Measurements from ENCODE around the gene DNAH6. TPM values are rescaled to one million over a fixed set of nuclear protein-coding genes. Genes with fewer than 3 reads are reported as not detected.
A peak's percentile ranks its signal among the peaks of the same experiment; 100 is the strongest.

DNAH6 gene
- total RNA-seq, 6 donors from 2014 or later: 0.37 to 25.0 (median 4.2) TPM

GRCh38 chr2:84741182-84741822, 225.0 kb downstream of the DNAH6 start:
- ATAC-seq (ENCODE audit: low FRiP score in 2 of 2): peak; percentile 60 to 65
- TF ChIP-seq EP300 (IDR thresholded peaks at IDR 0.05) (no peak), POLR2AphosphoS5 (IDR thresholded peaks at IDR 0.05) (no peak), CTCF (IDR thresholded peaks at IDR 0.05) (peak in 1 of 6 experiments; percentile 28)
- WGBS, 2 donors: 66 to 70% methylated on average over 2 to 3 of the region's 3 CpGs
- no peak overlapping the region for H3K4me3 ChIP-seq
- H3K36me3 ChIP-seq: no peaks in the 10 kb centered on the region
- no peaks in the 10 kb centered on the region for H3K9me3 ChIP-seq
- no peaks in the 10 kb centered on the region for H3K27me3 ChIP-seq
- H3K4me1 ChIP-seq: no peaks in the 10 kb centered on the region
- peak in 1 of 2 donors; percentile 38 for DNase-seq
- H3K27ac ChIP-seq: no peak overlapping the region

- no peaks in the 10 kb centered on the region for H3K9me3 ChIP-seq
- no peaks in the 10 kb centered on the region for H3K27me3 ChIP-seq
- no peak overlapping the region for H3K4me3 ChIP-seq
- H3K4me1 ChIP-seq: no peaks in the 10 kb centered on the region
- no peaks in the 10 kb centered on the region for H3K36me3 ChIP-seq
- no peak overlapping the region for H3K27ac ChIP-seq
- TF ChIP-seq POLR2AphosphoS5 (IDR thresholded peaks at IDR 0.05): no peak
- TF ChIP-seq EP300 (IDR thresholded peaks at IDR 0.05): no peak
- no peak for TF ChIP-seq CTCF (IDR thresholded peaks at IDR 0.05)
- TF ChIP-seq POLR2A (IDR thresholded peaks at IDR 0.05): no peak
- ATAC-seq (ENCODE audit: low FRiP score in 2 of 2): no peak
- no peak for DNase-seq
These were observed 232.0 kb downstream of the DNAH6 start for GRCh38 chr2:84748341-84748740.

- H3K36me3 ChIP-seq: no peaks in the 10 kb centered on the region
- H3K27ac ChIP-seq: no peak overlapping the region
- TF ChIP-seq EP300 (IDR thresholded peaks at IDR 0.05) (no peak), CTCF (IDR thresholded peaks at IDR 0.05) (no peak), POLR2A (IDR thresholded peaks at IDR 0.05) (no peak), POLR2AphosphoS5 (IDR thresholded peaks at IDR 0.05) (no peak)
- H3K9me3 ChIP-seq: no peaks in the 10 kb centered on the region
- no peak for DNase-seq
- ATAC-seq (ENCODE audit: low FRiP score in 2 of 2): no peak
- no peaks in the 10 kb centered on the region for H3K27me3 ChIP-seq
- no peak overlapping the region for H3K4me3 ChIP-seq
- no peaks in the 10 kb centered on the region for H3K4me1 ChIP-seq
These were observed 233.1 kb downstream of the DNAH6 start for GRCh38 chr2:84749442-84749841.

GRCh38 chr2:84755096-84755495, 238.8 kb downstream of the DNAH6 start:
- ATAC-seq (ENCODE audit: low FRiP score in 2 of 2) (no peak), DNase-seq (no peak)
- no peaks in the 10 kb centered on the region for H3K36me3 ChIP-seq
- TF ChIP-seq POLR2AphosphoS5 (IDR thresholded peaks at IDR 0.05) (no peak), EP300 (IDR thresholded peaks at IDR 0.05) (no peak), CTCF (IDR thresholded peaks at IDR 0.05) (no peak), POLR2A (IDR thresholded peaks at IDR 0.05) (no peak)
- no peaks in the 10 kb centered on the region for H3K27me3 ChIP-seq
- no peaks in the 10 kb centered on the region for H3K9me3 ChIP-seq
- H3K4me3 ChIP-seq: no peak overlapping the region
- H3K4me1 ChIP-seq: no peaks in the 10 kb centered on the region
- 94 to 100% methylated on average over 1 of the region's 1 CpG for WGBS, 2 donors
- no peak overlapping the region for H3K27ac ChIP-seq

GRCh38 chr2:84757648-84758047, 241.3 kb downstream of the DNAH6 start:
- Histone ChIP-seq H3K4me3 (no peak overlapping the region), H3K36me3 (no peaks in the 10 kb centered on the region), H3K27ac (no peak overlapping the region), H3K27me3 (no peaks in the 10 kb centered on the region), H3K9me3 (no peaks in the 10 kb centered on the region), H3K4me1 (no peaks in the 10 kb centered on the region)
- no peak for DNase-seq
- TF ChIP-seq EP300 (IDR thresholded peaks at IDR 0.05) (no peak), POLR2AphosphoS5 (IDR thresholded peaks at IDR 0.05) (no peak), POLR2A (IDR thresholded peaks at IDR 0.05) (no peak), CTCF (IDR thresholded peaks at IDR 0.05) (no peak)
- 68 to 76% methylated on average over 3 of the region's 3 CpGs for WGBS, 2 donors
- ATAC-seq (ENCODE audit: low FRiP score in 2 of 2): no peak
